ENCODE measurements around the gene RNF26.

- no peak for TF ChIP-seq CTCF (IDR thresholded peaks at IDR 0.05; ENCODE audit: low read depth, low read length)
- no peak for TF ChIP-seq EZH2phosphoT487 (IDR thresholded peaks at IDR 0.05; ENCODE audit: low read depth)
Observed at GRCh38 chr11:119357074-119357473, 22.7 kb downstream of the RNF26 start.
